HG03520 (cell line): ENCODE results near the gene ARHGAP1.
"Not testable (repeated sequence)": the region's sequence is repeated elsewhere in the genome, so short reads cannot be mapped to it uniquely, and the experiment has no call there.

Source experiments
- ATAC-seq: cut with Tn5 transposase; IDR thresholded peaks from one replicate; pipeline ENCODE4 v1.9.1; 2021; ENCODE audit warnings: mild to moderate bottlenecking, moderate library complexity; ENCODE audit not compliant: unreplicated experiment

ARHGAP1 gene

DNA sequence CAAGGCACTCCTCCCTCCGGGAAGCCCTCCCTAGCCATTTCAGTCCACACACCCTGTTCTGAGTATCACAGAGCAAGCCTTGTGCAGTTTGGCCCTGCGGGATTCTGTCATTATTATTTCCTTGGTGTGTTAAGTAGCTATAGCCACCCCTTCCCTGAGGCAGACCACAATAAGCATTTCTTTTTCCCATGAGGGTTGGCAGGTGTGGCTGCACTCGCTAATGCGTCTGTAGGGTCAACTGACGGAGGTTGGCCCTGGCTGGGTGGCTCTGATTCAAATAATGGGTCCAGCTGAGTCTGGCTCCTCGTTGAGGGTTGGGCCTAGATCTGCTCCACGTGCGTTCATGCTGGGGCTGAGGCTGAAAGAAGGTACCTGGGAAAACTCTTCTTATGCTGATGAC is 23.7 kb upstream of the ARHGAP1 start:
- no peak for ATAC-seq

DNA sequence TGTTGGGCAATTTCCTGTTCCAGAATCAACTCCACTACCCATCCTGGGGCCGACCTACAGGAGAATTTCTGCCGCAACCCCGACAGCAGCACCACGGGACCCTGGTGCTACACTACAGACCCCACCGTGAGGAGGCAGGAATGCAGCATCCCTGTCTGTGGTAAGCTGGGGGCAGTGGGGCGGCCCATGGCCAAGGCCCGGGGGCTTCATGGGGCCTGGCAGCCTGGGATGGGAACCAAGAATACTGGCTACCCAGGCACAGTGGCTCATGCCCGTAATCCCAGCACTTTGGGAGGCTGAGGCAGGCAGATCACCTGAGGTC is 22.9 kb upstream of the ARHGAP1 start:
- ATAC-seq: no peak

DNA sequence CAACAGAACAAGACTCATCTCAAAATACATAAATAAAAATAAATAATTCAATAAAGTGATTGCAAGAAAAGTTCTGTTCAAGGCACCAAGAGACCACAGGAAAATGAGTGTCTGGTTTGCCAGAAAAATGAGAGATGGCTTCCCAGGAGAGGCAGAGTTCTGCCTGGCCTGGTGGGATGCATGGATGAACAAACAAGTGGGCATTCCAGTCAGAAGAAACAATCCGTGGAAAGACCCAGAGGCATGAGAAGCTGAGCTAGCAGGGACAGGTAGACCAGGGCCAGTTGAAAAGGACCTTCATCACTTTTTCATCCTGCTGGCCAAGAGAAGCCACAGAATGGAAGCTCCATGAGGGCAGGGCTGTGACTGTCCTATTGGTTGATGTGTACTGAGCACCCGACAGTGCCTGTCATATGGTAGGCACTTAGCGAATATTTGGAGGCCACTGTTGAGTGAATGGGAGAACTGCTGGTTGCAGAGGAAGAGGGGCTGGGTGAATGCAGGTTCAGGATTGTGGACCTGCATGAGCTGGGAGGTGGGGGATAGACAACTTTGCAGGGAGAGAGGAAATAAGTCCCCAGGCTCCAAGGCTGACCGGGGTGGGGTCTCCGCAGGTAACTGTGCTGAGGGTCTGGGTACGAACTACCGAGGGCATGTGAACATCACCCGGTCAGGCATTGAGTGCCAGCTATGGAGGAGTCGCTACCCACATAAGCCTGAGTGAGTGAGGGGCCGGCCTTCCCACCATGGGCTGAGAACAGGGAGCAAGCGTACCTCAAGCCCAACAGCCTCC is 22.3 kb upstream of the ARHGAP1 start:
- ATAC-seq: no peak

- ATAC-seq: no peak
These were observed 20.9 kb upstream of the ARHGAP1 start for GRCh38 chr11:46721286-46721685.

DNA sequence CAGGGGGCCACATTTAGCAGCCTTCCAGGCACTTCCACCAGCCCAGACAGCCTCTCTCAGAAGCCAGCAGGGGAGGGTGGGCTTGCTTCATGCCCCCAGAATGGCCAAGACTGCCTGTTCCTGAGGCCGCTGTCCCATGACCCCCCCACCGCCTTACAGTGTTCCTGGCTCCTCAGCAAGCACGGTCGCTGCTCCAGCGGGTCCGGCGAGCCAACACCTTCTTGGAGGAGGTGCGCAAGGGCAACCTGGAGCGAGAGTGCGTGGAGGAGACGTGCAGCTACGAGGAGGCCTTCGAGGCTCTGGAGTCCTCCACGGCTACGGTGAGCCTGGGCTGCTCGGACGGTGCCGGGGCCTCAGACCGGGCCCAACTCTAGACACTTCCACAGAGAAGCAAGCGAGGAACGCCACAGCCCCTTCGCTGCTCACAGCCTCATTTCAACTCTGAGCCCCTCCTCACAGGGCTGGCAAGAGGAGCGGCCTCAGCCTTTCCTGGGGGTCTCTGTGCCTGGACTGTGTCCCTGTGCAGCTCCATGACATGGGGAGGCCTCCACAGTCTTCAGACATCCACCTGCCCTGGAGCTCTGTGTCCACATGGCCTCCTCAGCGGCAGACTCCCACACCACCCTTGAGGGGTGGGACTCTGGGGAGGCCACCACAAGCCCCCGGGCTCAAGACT is 19.3 kb upstream of the ARHGAP1 start:
- no peak for ATAC-seq

DNA sequence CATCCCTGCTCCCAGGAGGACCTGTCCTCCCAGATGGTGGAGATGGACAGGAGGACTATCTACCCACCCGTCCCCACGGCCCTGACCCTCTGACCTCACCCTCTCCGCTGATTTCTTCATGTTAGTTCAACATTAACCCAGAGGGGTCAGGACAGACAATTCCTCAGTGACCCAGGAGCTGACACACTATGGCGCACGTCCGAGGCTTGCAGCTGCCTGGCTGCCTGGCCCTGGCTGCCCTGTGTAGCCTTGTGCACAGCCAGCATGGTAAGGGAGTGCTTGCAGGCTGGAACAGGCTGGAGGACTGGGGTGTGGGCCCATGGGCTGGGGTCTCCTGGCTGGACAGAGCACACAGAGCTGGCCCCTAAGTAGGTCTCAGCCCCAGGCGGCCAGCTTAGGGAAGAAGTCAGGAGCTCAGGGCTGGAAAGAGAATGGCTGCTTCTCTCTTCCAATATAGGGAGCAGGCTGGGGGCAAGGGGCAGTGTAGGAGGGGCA is 18.7 kb upstream of the ARHGAP1 start, which contains the start of gene F2:
TSS of gene F2 (plus strand) at position 166 of the 495 bp plus-strand sequence. CDS start at position 189, 23 bp downstream.
- ATAC-seq: no peak

DNA sequence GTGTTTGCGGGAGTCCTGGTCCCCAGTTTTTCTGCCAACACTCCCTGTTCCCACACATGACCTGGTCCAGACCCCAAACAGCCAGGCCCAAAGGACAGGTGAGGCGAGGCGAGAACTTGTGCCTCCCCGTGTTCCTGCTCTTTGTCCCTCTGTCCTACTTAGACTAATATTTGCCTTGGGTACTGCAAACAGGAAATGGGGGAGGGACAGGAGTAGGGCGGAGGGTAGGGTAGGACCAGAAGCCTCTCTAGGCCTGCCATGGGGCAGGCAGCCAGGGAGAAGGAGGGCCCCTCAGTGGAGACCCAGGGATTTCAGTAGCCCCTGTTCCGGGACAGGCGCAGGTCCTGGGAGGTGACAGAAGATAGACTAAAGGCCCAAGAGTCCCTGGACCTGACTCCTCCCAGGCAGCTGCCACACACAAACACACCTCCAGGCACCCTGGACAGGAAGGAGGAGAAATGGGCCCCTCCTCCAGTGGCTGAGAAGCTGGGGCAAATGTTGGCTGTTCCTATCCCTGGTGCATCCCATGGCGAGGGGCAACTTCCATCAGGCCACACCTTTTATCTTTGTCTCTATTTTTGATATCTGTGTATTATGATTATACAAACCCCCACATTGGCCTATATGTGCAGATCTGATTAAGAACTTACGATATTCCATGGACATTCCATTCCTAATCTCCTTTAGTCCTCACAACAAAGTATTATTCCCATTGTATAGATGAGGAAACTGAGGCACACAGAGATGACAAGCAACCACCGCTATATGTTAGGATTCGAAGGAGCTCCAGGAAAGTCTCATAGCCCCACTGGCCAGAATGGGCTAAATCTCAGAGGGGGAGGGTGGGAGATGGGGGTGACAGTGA is 18.0 kb upstream of the ARHGAP1 start:
- no peak for ATAC-seq

- ATAC-seq: not testable (repeated sequence)
These were observed 17.4 kb upstream of the ARHGAP1 start for GRCh38 chr11:46717825-46718154.

GRCh38 chr11:46712874-46713576 is 12.6 kb upstream of the ARHGAP1 start:
- no peak for ATAC-seq

GRCh38 chr11:46711303-46711702 is 10.9 kb upstream of the ARHGAP1 start:
- ATAC-seq: no peak

DNA sequence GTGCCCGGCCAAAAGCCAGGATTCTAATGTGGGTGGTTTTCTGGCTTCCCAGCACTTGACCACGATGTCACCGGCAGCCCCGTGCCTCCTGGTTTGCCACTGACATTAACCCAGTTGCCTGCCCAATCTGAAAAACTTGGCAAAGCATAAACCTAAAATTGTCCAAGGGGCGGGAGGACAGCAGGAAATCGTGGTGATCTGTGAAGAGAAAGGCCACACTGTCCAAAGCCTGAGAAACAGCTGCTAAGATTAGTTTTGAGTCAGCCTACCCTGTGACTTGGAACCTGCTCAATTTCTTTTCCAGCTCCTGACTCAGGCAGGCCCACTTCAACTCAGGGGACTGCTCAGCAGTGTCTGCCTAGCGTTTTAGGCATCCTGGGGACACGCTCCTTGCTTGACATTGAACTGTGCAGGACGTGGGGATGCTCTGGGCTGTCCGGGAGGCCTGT is 10.4 kb upstream of the ARHGAP1 start:
- ATAC-seq: no peak

DNA sequence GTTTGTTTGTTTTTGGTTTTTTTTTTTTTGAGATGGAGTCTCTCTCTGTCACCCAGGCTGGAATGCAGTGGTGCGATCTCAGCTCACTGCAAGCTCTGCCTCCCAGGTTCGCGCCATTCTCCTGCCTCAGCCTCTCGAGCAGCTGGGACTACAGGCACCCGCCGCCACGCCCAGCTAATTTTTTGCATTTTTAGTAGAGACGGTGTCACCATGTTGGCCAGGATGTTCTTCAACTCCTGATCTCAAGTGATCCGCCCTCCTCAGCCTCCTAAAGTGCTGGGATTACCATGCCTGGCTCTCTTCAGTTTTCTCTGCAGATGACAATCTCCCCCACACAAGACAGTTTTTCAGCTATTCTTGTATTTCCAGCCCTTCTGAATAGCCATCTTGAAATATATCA is 8.9 kb upstream of the ARHGAP1 start:
- ATAC-seq: not testable (repeated sequence)

- no peak for ATAC-seq
These were observed 6.5 kb upstream of the ARHGAP1 start for GRCh38 chr11:46706886-46707285.

DNA sequence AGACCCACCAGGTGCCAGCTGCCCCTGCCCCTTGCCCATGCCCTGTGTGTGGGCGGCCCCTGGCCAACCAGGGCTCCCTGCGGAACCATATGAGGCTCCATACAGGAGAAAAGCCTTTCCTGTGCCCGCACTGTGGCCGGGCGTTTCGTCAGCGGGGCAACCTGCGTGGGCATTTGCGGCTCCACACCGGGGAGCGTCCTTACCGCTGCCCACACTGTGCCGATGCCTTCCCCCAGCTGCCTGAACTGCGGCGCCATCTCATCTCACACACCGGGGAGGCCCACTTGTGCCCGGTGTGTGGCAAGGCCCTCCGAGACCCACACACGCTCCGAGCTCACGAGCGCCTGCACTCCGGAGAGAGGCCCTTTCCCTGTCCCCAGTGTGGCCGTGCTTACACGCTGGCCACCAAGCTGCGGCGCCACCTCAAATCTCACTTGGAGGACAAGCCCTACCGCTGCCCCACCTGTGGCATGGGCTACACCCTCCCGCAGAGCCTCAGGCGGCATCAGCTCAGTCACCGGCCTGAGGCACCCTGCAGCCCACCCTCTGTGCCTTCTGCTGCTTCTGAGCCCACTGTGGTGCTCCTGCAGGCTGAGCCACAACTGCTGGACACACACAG is 4.8 kb upstream of the ARHGAP1 start:
- ATAC-seq: no peak

DNA sequence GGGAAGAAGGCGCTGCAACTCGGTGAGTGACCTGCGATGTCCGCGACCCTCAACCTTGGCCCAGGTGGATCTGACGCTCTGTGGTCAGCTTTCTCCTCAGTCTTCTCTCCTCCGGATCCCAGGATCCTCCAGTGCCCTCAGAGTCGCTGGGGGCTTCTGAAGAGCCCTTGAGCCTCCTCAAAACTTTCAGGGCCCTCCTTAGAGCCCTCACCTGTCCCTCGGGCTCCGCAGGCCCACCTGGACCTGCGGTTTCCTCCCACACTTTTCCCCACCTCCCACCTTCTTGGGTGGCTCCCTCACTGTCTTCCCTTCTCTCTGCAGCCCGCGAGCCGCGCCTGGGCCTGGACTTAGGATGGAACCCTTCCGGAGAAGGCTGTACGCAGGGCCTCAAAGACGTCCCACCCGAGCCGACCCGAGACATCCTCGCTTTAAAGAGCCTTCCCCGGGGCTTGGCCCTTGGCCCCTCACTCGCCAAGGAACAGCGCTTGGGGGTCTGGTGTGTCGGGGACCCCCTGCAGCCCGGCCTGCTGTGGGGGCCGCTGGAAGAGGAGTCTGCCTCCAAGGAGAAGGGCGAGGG is 747 bp upstream of the ARHGAP1 start:
- no peak for ATAC-seq

GRCh38 chr11:46698597-46698996 is 1.8 kb downstream of the ARHGAP1 start:
- ATAC-seq: no peak

- ATAC-seq: no peak
These were observed 2.7 kb downstream of the ARHGAP1 start for GRCh38 chr11:46697723-46698122.

GRCh38 chr11:46697303-46697702 is 3.1 kb downstream of the ARHGAP1 start:
- no peak for ATAC-seq

- no peak for ATAC-seq
These were observed 4.2 kb downstream of the ARHGAP1 start for GRCh38 chr11:46696212-46696558.
